Measurements from ENCODE around the gene FAM221B.

FAM221B gene

GRCh38 chr9:35814841-35815543, 13.5 kb downstream of the FAM221B start, which contains the start of gene HINT2:
TSS of gene HINT2 (minus strand) at chr9:35815042. CDS start at chr9:35814979, 63 bp downstream.
- DNase-seq, result peak; percentile 88 to 98

- peak in 1 of 2 experiments; percentile 37 for DNase-seq
Measured at GRCh38 chr9:35814106-35814840, 14.3 kb downstream of the FAM221B start.

GRCh38 chr9:35813434-35814105, 15.0 kb downstream of the FAM221B start:
- DNase-seq, result peak in 1 of 2 experiments; percentile 31

- DNase-seq, result peak; percentile 88 to 90
Measured at GRCh38 chr9:35812025-35812602, 16.4 kb downstream of the FAM221B start, which contains the start of gene SPAG8. TSS of gene SPAG8 (minus strand) at chr9:35812262. CDS start at chr9:35812147, 115 bp downstream.

- DNase-seq, result no peak
Measured at GRCh38 chr9:35811381-35812024, 17.0 kb downstream of the FAM221B start.

GRCh38 chr9:35810122-35810521, 18.4 kb downstream of the FAM221B start:
- no peak for DNase-seq

- no peak for DNase-seq
Measured at GRCh38 chr9:35808433-35808832, 20.1 kb downstream of the FAM221B start.

GRCh38 chr9:35806101-35806500, 22.4 kb downstream of the FAM221B start:
- no peak for DNase-seq

GRCh38 chr9:35801328-35802128, 27.0 kb downstream of the FAM221B start:
- DNase-seq, result no peak

GRCh38 chr9:35800530-35800929, 28.0 kb downstream of the FAM221B start:
- DNase-seq, result no peak

- DNase-seq, result no peak
Measured at GRCh38 chr9:35798658-35799374, 29.7 kb downstream of the FAM221B start.

GRCh38 chr9:35797311-35798109, 31.0 kb downstream of the FAM221B start:
- DNase-seq, result no peak

GRCh38 chr9:35795695-35796094, 32.8 kb downstream of the FAM221B start:
- no peak for DNase-seq

GRCh38 chr9:35793461-35793860, 35.1 kb downstream of the FAM221B start:
- DNase-seq, result no peak

- DNase-seq, result no peak
Measured at GRCh38 chr9:35792826-35793225, 35.7 kb downstream of the FAM221B start.

GRCh38 chr9:35792024-35792813, 36.3 kb downstream of the FAM221B start:
- no peak for DNase-seq

GRCh38 chr9:35791297-35791921, 37.1 kb downstream of the FAM221B start, which contains the start of gene NPR2:
TSS of gene NPR2 (plus strand) at chr9:35791591. CDS start at chr9:35792409, 818 bp downstream.
- no peak for DNase-seq

Measured in SW 1271 (cell line).